ENCODE data around the gene CD200R1. TPM values are rescaled to one million over a fixed set of nuclear protein-coding genes. Genes with fewer than 3 reads are reported as not detected.

Gene CD200R1
- total and polyA plus RNA-seq, 2 of the 13 experiments (the other 11 are each of a cell fraction or from before 2014, with no cell fraction given), result 0.04 TPM; not detected in 1

DNA sequence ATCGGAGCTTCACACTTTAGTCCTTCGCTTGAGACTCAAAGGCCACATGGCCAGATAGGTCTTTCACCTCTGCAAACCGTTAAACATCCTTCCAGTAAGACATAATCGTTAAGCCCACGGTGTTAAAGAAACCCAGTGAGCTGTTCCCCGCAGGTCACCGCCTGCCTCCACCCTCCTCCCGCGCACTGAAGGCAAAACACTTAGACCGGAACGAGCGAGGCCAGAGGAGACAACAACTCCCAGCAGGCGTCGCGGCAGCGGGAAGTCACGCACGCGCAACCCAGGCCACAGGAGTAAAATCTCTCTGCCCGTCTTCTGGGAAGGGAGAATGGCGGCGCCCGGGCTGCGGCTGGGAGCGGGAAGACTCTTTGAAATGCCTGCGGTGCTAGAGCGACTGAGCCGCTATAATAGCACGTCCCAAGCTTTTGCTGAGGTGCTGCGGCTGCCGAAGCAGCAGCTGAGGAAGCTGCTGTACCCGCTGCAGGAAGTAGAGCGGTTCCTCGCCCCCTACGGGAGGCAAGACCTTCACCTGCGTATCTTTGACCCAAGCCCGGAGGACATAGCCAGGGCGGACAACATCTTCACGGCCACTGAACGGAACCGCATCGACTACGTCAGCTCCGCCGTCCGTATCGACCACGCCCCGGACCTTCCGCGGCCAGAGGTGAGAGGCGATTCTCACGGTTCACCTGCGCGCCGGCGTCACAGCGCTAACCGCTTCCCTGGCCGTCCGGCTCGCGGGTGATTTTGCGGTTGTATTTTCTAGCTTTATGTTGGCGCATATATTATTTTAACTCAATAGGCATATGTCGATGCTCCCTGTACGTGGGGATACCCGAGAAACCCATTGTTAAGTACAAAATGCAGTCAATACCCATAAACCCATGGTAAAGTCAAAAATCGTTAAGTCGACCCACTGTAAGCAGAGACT, 16.0 kb upstream of the CD200R1 start, which contains the start of gene GTPBP8 (continued):
- TF ChIP-seq ZNF331 (CRISPR knock-in tag; IDR thresholded peaks at IDR 0.05) (0 out of 2 replicates have a peak, but pooled peaks have one; percentile 31), NR1H2 (CRISPR knock-in tag; IDR thresholded peaks at IDR 0.05; ENCODE audit: borderline replicate concordance, low read depth) (no peak), RFX5 (IDR thresholded peaks at IDR 0.05; ENCODE audit: low read depth, low read length) (0 out of 2 replicates have a peak, but pooled peaks have one; percentile 8), ZBTB25 (CRISPR knock-in tag; IDR thresholded peaks at IDR 0.05) (peak; percentile 83), ASH2L (IDR thresholded peaks at IDR 0.05; ENCODE audit: insufficient read length, low read depth, low read length) (peak; percentile 95), STAT6 (CRISPR knock-in tag; IDR thresholded peaks at IDR 0.05; ENCODE audit: borderline replicate concordance) (peak; percentile 51; the same call in 1 of the 2 replicates), MIXL1 (CRISPR knock-in tag; IDR thresholded peaks at IDR 0.05) (0 out of 2 replicates have a peak, but pooled peaks have one; percentile 25), BRD4 (CRISPR knock-in tag; IDR thresholded peaks at IDR 0.05) (no peak; the same call in none of the 2 replicates), ZNF274 (CRISPR knock-in tag; IDR thresholded peaks at IDR 0.05) (no peak; the same call in 1 of the 2 replicates), SNRNP70 (IDR thresholded peaks at IDR 0.05; ENCODE audit: low read depth, low read length) (no peak), FOXJ3 (CRISPR knock-in tag; IDR thresholded peaks at IDR 0.05; ENCODE audit: borderline replicate concordance) (peak; percentile 61; the same call in 1 of the 2 replicates), ISL2 (CRISPR knock-in tag; IDR thresholded peaks at IDR 0.05) (peak; percentile 76), PLRG1 (conservative IDR thresholded peaks at IDR 0.05) (no peak), ZNF549 (CRISPR knock-in tag; IDR thresholded peaks at IDR 0.05) (no peak), ZNF431 (CRISPR knock-in tag; IDR thresholded peaks at IDR 0.05; ENCODE audit: borderline replicate concordance, low read depth) (0 out of 2 replicates have a peak, but pooled peaks have one; percentile 40), TBX3 (IDR thresholded peaks at IDR 0.05; ENCODE audit: borderline replicate concordance) (no peak), MBD4 (IDR thresholded peaks at IDR 0.05; ENCODE audit: borderline replicate concordance, low read length) (no peak), ZBTB7A (CRISPR knock-in tag; IDR thresholded peaks at IDR 0.05) (no peak), CHCHD3 (CRISPR knock-in tag; IDR thresholded peaks at IDR 0.05) (no peak)
- TF ChIP-seq, protein P1, sequence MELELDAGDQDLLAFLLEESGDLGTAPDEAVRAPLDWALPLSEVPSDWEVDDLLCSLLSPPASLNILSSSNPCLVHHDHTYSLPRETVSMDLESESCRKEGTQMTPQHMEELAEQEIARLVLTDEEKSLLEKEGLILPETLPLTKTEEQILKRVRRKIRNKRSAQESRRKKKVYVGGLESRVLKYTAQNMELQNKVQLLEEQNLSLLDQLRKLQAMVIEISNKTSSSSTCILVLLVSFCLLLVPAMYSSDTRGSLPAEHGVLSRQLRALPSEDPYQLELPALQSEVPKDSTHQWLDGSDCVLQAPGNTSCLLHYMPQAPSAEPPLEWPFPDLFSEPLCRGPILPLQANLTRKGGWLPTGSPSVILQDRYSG (CRISPR knock-in tag; IDR thresholded peaks at IDR 0.05), result 0 out of 2 replicates have a peak, but pooled peaks have one; percentile 24
- TF ChIP-seq, protein P2, sequence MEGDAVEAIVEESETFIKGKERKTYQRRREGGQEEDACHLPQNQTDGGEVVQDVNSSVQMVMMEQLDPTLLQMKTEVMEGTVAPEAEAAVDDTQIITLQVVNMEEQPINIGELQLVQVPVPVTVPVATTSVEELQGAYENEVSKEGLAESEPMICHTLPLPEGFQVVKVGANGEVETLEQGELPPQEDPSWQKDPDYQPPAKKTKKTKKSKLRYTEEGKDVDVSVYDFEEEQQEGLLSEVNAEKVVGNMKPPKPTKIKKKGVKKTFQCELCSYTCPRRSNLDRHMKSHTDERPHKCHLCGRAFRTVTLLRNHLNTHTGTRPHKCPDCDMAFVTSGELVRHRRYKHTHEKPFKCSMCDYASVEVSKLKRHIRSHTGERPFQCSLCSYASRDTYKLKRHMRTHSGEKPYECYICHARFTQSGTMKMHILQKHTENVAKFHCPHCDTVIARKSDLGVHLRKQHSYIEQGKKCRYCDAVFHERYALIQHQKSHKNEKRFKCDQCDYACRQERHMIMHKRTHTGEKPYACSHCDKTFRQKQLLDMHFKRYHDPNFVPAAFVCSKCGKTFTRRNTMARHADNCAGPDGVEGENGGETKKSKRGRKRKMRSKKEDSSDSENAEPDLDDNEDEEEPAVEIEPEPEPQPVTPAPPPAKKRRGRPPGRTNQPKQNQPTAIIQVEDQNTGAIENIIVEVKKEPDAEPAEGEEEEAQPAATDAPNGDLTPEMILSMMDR (CRISPR knock-in tag; IDR thresholded peaks at IDR 0.05), result peak; percentile 19
- TF ChIP-seq, protein P3, sequence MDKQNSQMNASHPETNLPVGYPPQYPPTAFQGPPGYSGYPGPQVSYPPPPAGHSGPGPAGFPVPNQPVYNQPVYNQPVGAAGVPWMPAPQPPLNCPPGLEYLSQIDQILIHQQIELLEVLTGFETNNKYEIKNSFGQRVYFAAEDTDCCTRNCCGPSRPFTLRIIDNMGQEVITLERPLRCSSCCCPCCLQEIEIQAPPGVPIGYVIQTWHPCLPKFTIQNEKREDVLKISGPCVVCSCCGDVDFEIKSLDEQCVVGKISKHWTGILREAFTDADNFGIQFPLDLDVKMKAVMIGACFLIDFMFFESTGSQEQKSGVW (CRISPR knock-in tag; IDR thresholded peaks at IDR 0.05; ENCODE audit: borderline replicate concordance), result no peak

All from HepG2 (cell line).